Keratinocyte (primary cell): ENCODE data around the gene MRPL50.

Experiments
- CTCF ChIP-seq, 3 experiments: IDR thresholded peaks in 1 of 3; conservative IDR thresholded peaks in 1 of 3; optimal IDR thresholded peaks in 1 of 3; 2 replicates in 2 of 3; 3 replicates in 1 of 3; pipeline versions ENCODE3 to v1.5.1; 2011; ENCODE audit warnings: low read length in 3 of 3, mild to moderate bottlenecking in 3 of 3, moderate library complexity in 2 of 3, control low read depth in 1 of 3, inconsistent platforms in 1 of 3; ENCODE audit not compliant: insufficient read depth in 2 of 3; ENCODE audit errors: extremely low read depth in 1 of 3
- EZH2 ChIP-seq: IDR thresholded peaks from one replicate; pipeline ENCODE4 v1.6.1; 2012; ENCODE audit warnings: inconsistent platforms, mild to moderate bottlenecking, low read length, moderate library complexity

GRCh38 chr9:101369286-101369685 is 29.1 kb downstream of the MRPL50 start:
- TF ChIP-seq CTCF (optimal IDR thresholded peaks at IDR 0.05 in 1 of 3, IDR thresholded peaks at IDR 0.05 in 1 of 3, conservative IDR thresholded peaks at IDR 0.05 in 1 of 3; ENCODE audit: extremely low read depth in 1 of 3, insufficient read depth in 2 of 3, low read length in 3 of 3) (no peak), EZH2 (no peak)
